Thyroid gland (tissue), 4 donors: ENCODE measurements around the gene SIX1. TPM values are rescaled to one million over a fixed set of nuclear protein-coding genes. Genes with fewer than 3 reads are reported as not detected.

Source experiments
- DNase-seq, 2 donors: peaks; one replicate each; pipeline ENCODE4 v3.0.0-alpha.2; 2019
- H3K27ac ChIP-seq, 3 donors: fragments of 200-600 bp; sonication (generic); 1 replicate in 2 of 3; 2 replicates in 1 of 3; pipeline ENCODE4 v1.5.1; 2016 to 2019; ENCODE audit warnings: mild to moderate bottlenecking in 1 of 3, moderate library complexity in 1 of 3
- H3K27me3 ChIP-seq: fragments of 200-600 bp; sonication (generic); one replicate; pipeline ENCODE4 v1.5.1; 2019
- H3K36me3 ChIP-seq, 2 donors: fragments of 200-600 bp; sonication (generic); one replicate each; pipeline ENCODE4 v1.5.1; 2016 to 2019
- H3K4me1 ChIP-seq, 2 donors: fragments of 200-600 bp; sonication (generic); one replicate each; pipeline ENCODE4 v1.5.1; 2017 to 2019
- H3K4me3 ChIP-seq, 3 donors: fragments of 200-600 bp; sonication (generic); replicated peaks in 1 of 3; 1 replicate in 2 of 3; 2 replicates in 1 of 3; pipeline ENCODE4 v1.5.1; 2016; ENCODE audit warnings: mild to moderate bottlenecking in 1 of 3
- H3K9me3 ChIP-seq: fragments of 200-600 bp; sonication (generic); one replicate; pipeline ENCODE4 v1.5.1; 2017
- POLR2A ChIP-seq, 2 donors: fragments of 450-650 bp; IDR thresholded peaks; one replicate each; pipeline ENCODE4 v1.6.1; 2017; ENCODE audit warnings: antibody characterized with exemption in 2 of 2, mild to moderate bottlenecking in 2 of 2, moderate library complexity in 1 of 2
- WGBS, 2 donors: methylation state at CpG; one replicate each; pipeline ENCODE4 v1.1.5; 2017; 5-methylcytosine and 5-hydroxymethylcytosine counted together
- intact Hi-C: fragments of 100-400 bp; cut with DNase I; formaldehyde crosslinking; loops from one replicate; pipeline ENCODE4 v1.15.1; 2023
- total RNA-seq, 4 donors: library from RNA; depleted of rRNA; stranded (reverse); fragments of >200 nt; gene quantifications; one replicate each; pipeline ENCODE4 v1.2.3, GENCODE V29; 2016
- TF ChIP-seq, protein P1 (sequence below), 6 experiments: fragments of 200-600 bp in 3 of 6; fragments of 450-650 bp in 3 of 6; sonication (generic) in 3 of 6; IDR thresholded peaks; one replicate each; pipeline ENCODE4 v1.5.1; 2016 to 2019; ENCODE audit warnings: antibody characterized with exemption in 6 of 6, mild to moderate bottlenecking in 2 of 6, inconsistent platforms in 1 of 6, moderate library complexity in 1 of 6

The SIX1 gene
- total RNA-seq, 4 donors from 2014 or later = 2.1 to 3.6 (median 2.7) TPM

DNA sequence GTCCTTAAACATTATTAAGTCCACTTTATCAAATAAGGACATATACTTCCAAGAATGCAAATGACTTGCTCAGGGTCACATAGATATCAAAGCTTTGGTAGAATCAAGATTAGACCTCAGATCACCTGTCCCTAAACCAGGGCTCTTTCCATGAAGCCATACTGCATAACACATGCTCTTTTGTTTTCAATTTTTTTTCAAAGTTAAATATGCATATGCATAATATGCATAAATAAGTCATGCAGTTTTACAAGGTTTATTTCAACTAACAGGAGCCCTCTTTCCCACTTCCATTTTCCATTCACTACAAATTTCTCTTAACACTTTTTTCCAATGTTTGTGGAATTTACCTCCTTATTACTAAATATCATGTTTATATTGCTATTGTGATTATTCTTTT, 53.1 kb downstream of the SIX1 start:
- Histone ChIP-seq H3K4me3 (no peak overlapping the region), H3K36me3 (no peaks in the 10 kb centered on the region), H3K27ac (no peak overlapping the region), H3K9me3 (no peaks in the 10 kb centered on the region), H3K27me3 (no peaks in the 10 kb centered on the region), H3K4me1 (peaks cover 0 to 14% of the 10 kb centered on the region in 2 donors)
- no peak for DNase-seq
- intact Hi-C loops = no loop called here
- TF ChIP-seq, protein P1, sequence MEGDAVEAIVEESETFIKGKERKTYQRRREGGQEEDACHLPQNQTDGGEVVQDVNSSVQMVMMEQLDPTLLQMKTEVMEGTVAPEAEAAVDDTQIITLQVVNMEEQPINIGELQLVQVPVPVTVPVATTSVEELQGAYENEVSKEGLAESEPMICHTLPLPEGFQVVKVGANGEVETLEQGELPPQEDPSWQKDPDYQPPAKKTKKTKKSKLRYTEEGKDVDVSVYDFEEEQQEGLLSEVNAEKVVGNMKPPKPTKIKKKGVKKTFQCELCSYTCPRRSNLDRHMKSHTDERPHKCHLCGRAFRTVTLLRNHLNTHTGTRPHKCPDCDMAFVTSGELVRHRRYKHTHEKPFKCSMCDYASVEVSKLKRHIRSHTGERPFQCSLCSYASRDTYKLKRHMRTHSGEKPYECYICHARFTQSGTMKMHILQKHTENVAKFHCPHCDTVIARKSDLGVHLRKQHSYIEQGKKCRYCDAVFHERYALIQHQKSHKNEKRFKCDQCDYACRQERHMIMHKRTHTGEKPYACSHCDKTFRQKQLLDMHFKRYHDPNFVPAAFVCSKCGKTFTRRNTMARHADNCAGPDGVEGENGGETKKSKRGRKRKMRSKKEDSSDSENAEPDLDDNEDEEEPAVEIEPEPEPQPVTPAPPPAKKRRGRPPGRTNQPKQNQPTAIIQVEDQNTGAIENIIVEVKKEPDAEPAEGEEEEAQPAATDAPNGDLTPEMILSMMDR (IDR thresholded peaks at IDR 0.05) = no peak
- TF ChIP-seq POLR2A (IDR thresholded peaks at IDR 0.05) = no peak

DNA sequence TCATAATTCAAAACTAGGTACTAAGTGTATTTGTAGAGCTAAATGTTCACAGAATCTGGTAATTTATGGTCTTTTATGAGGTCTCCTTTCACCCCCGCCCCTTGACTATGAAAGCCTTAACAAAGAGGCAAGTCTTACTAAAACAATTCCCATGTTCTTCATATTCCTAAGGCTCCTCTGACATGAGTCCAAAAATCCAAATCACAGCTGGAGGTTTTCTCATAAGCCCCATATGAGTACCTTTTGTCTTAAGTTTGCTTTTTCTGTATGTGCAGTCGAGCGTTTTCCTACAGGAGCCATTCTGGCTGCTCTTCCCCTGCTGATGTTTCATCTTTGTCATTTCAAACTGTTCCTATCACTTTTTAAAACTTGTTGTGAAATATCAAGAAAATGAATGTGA, 55.2 kb downstream of the SIX1 start:
- no peaks in the 10 kb centered on the region for H3K9me3 ChIP-seq
- H3K4me1 ChIP-seq = peaks cover 0 to 18% of the 10 kb centered on the region in 2 donors
- no peaks in the 10 kb centered on the region for H3K27me3 ChIP-seq
- no peak overlapping the region for H3K27ac ChIP-seq
- WGBS, 2 donors = 45 to 54% methylated on average over 3 of the region's 3 CpGs
- H3K36me3 ChIP-seq = no peaks in the 10 kb centered on the region
- no peak overlapping the region for H3K4me3 ChIP-seq
- no peak for TF ChIP-seq POLR2A (IDR thresholded peaks at IDR 0.05)
- TF ChIP-seq, protein P1 (IDR thresholded peaks at IDR 0.05) = no peak
- intact Hi-C loops = no loop called here
- DNase-seq = no peak

Other genes with a start within 250 kb of the SIX1 start
- under 1 TPM in 2 of 4 donors, not detected in 2; 0.13 to 0.56 TPM for gene C14orf39, start 163.4 kb downstream of the SIX1 start, total RNA-seq
- not detected for gene SIX6, start 140.3 kb downstream of the SIX1 start, total RNA-seq
- 10 to 100 TPM in 1 of 4 donors, 1 to 10 TPM in 3; 5.7 to 11.1 (median 6.1) TPM for gene SIX4, start 74.9 kb upstream of the SIX1 start, total RNA-seq
- gene MNAT1, start 85.3 kb upstream of the SIX1 start, total RNA-seq = 10 to 100 TPM; 35.4 to 58.8 (median 47.8) TPM